K562 (cell line): Measurements from ENCODE around the gene EEFSEC.

ENCODE experiments used
- CBX3 ChIP-seq, 2 experiments: IDR thresholded peaks; 1 replicate in 1 of 2; 2 replicates in 1 of 2; pipeline ENCODE4 v1.6.1; 2012; ENCODE audit warnings: inconsistent platforms in 2 of 2, low read length in 2 of 2, borderline replicate concordance in 1 of 2, control low read depth in 1 of 2
- EGR1 ChIP-seq: fragments of 450-650 bp; conservative IDR thresholded peaks from 2 replicates; pipeline ENCODE4 v1.6.1; 2017; ENCODE audit warnings: mild to moderate bottlenecking
- KDM1A ChIP-seq, 2 experiments: fragments of 450-650 bp; IDR thresholded peaks; 2 replicates each; pipeline ENCODE4 v1.6.1; 2016; ENCODE audit warnings: mild to moderate bottlenecking in 2 of 2
- NR2C1 ChIP-seq, 2 experiments: fragments of 450-650 bp; IDR thresholded peaks; 2 replicates each; pipeline ENCODE4 v1.6.1; 2017; ENCODE audit warnings: mild to moderate bottlenecking in 2 of 2, antibody characterized with exemption in 1 of 2, inconsistent platforms in 1 of 2, missing compliant biosample characterization in 1 of 2, missing genetic modification characterization in 1 of 2
- POLR2AphosphoS5 ChIP-seq: IDR thresholded peaks from 2 replicates; pipeline ENCODE4 v1.6.1; 2011; ENCODE audit warnings: mild to moderate bottlenecking, low read depth, low read length, moderate library complexity; ENCODE audit not compliant: control insufficient read depth, insufficient read depth
- SREBF1 ChIP-seq: fragments of 150-350 bp; IDR thresholded peaks from 2 replicates; pipeline ENCODE4 v1.6.1; 2014; ENCODE audit warnings: antibody characterized with exemption, low read depth, low read length, borderline replicate concordance
- TCF7 ChIP-seq: sonication (generic); IDR thresholded peaks from 2 replicates; pipeline ENCODE4 v1.6.1; 2016; ENCODE audit warnings: antibody characterized with exemption, borderline replicate concordance
- ZC3H11A ChIP-seq: IDR thresholded peaks from 2 replicates; pipeline ENCODE4 v1.6.1; 2012; ENCODE audit warnings: low read depth, low read length, improper control_type of control experiment
- ZNF12 ChIP-seq: sonication (generic); formaldehyde crosslinking; IDR thresholded peaks from 2 replicates; pipeline ENCODE4 v1.4.0; 2020; ENCODE audit warnings: mild to moderate bottlenecking, missing genetic modification reagents
- TF ChIP-seq, protein P1 (sequence below): sonication (generic); formaldehyde crosslinking; IDR thresholded peaks from 2 replicates; pipeline ENCODE4 v1.8.0; 2022; ENCODE audit warnings: mild to moderate bottlenecking, missing genetic modification reagents
- TF ChIP-seq, protein P2 (sequence below), 3 experiments: IDR thresholded peaks in 2 of 3; conservative IDR thresholded peaks in 1 of 3; 2 replicates each; pipeline ENCODE4 v1.5.1; 2011 to 2012; ENCODE audit warnings: low read length in 3 of 3, mild to moderate bottlenecking in 3 of 3, control low read depth in 2 of 3, improper control_type of control experiment in 1 of 3, inconsistent platforms in 1 of 3, low read depth in 1 of 3, mixed read lengths in 1 of 3, moderate library complexity in 1 of 3; ENCODE audit not compliant: insufficient read depth in 2 of 3
- TF ChIP-seq, protein P3 (sequence below): sonication (generic); formaldehyde crosslinking; IDR thresholded peaks from 2 replicates; pipeline ENCODE4 v1.8.1; 2023; ENCODE audit warnings: mild to moderate bottlenecking, missing genetic modification reagents
- TF ChIP-seq, protein P4 (sequence below): IDR thresholded peaks from 2 replicates; pipeline ENCODE4 v1.6.1; 2011; ENCODE audit not compliant: insufficient read length; ENCODE audit errors: extremely low read depth
- TF ChIP-seq, protein P5 (sequence below): fragments of 250-450 bp; sonication (Bioruptor Pico); IDR thresholded peaks from 2 replicates; pipeline ENCODE4 v1.4.0; 2020; ENCODE audit warnings: mild to moderate bottlenecking, moderate library complexity

DNA sequence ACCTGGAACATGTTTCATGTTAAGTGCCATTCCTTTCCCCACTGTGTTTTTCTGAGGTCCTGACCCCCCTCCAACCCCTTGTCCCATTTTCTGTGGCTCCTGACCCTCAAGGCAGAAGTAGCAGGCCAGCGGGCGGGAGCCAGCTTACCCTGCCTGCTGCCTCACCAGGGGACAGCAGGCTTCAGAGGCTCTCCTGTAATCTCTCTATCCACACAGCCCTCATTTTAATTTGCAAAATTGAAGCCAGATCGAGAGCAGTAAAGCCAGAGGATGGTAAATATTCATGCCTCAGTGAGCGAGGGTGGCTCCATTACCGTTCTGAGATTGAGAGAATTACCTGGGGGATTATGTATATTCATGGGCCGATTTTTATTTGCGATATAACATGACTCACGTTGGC lies 165.8 kb downstream of the EEFSEC start:
- TF ChIP-seq KDM1A (IDR thresholded peaks at IDR 0.05) (no peak), ZNF12 (no peak), TCF7 (no peak), POLR2AphosphoS5 (no peak), EGR1 (no peak), NR2C1 (IDR thresholded peaks at IDR 0.05) (no peak), NR2C1 (tag; IDR thresholded peaks at IDR 0.05) (no peak), CBX3 (IDR thresholded peaks at IDR 0.05; ENCODE audit: borderline replicate concordance in 1 of 2, low read length in 2 of 2) (no peak), SREBF1 (no peak), ZC3H11A (no peak)
- TF ChIP-seq, protein P1, sequence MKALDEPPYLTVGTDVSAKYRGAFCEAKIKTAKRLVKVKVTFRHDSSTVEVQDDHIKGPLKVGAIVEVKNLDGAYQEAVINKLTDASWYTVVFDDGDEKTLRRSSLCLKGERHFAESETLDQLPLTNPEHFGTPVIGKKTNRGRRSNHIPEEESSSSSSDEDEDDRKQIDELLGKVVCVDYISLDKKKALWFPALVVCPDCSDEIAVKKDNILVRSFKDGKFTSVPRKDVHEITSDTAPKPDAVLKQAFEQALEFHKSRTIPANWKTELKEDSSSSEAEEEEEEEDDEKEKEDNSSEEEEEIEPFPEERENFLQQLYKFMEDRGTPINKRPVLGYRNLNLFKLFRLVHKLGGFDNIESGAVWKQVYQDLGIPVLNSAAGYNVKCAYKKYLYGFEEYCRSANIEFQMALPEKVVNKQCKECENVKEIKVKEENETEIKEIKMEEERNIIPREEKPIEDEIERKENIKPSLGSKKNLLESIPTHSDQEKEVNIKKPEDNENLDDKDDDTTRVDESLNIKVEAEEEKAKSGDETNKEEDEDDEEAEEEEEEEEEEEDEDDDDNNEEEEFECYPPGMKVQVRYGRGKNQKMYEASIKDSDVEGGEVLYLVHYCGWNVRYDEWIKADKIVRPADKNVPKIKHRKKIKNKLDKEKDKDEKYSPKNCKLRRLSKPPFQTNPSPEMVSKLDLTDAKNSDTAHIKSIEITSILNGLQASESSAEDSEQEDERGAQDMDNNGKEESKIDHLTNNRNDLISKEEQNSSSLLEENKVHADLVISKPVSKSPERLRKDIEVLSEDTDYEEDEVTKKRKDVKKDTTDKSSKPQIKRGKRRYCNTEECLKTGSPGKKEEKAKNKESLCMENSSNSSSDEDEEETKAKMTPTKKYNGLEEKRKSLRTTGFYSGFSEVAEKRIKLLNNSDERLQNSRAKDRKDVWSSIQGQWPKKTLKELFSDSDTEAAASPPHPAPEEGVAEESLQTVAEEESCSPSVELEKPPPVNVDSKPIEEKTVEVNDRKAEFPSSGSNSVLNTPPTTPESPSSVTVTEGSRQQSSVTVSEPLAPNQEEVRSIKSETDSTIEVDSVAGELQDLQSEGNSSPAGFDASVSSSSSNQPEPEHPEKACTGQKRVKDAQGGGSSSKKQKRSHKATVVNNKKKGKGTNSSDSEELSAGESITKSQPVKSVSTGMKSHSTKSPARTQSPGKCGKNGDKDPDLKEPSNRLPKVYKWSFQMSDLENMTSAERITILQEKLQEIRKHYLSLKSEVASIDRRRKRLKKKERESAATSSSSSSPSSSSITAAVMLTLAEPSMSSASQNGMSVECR, result no peak
- TF ChIP-seq, protein P2, sequence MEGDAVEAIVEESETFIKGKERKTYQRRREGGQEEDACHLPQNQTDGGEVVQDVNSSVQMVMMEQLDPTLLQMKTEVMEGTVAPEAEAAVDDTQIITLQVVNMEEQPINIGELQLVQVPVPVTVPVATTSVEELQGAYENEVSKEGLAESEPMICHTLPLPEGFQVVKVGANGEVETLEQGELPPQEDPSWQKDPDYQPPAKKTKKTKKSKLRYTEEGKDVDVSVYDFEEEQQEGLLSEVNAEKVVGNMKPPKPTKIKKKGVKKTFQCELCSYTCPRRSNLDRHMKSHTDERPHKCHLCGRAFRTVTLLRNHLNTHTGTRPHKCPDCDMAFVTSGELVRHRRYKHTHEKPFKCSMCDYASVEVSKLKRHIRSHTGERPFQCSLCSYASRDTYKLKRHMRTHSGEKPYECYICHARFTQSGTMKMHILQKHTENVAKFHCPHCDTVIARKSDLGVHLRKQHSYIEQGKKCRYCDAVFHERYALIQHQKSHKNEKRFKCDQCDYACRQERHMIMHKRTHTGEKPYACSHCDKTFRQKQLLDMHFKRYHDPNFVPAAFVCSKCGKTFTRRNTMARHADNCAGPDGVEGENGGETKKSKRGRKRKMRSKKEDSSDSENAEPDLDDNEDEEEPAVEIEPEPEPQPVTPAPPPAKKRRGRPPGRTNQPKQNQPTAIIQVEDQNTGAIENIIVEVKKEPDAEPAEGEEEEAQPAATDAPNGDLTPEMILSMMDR (IDR thresholded peaks at IDR 0.05 in 2 of 3, conservative IDR thresholded peaks at IDR 0.05 in 1 of 3; ENCODE audit: insufficient read depth in 2 of 3, low read depth in 1 of 3, low read length in 3 of 3), result no peak
- TF ChIP-seq, protein P3, sequence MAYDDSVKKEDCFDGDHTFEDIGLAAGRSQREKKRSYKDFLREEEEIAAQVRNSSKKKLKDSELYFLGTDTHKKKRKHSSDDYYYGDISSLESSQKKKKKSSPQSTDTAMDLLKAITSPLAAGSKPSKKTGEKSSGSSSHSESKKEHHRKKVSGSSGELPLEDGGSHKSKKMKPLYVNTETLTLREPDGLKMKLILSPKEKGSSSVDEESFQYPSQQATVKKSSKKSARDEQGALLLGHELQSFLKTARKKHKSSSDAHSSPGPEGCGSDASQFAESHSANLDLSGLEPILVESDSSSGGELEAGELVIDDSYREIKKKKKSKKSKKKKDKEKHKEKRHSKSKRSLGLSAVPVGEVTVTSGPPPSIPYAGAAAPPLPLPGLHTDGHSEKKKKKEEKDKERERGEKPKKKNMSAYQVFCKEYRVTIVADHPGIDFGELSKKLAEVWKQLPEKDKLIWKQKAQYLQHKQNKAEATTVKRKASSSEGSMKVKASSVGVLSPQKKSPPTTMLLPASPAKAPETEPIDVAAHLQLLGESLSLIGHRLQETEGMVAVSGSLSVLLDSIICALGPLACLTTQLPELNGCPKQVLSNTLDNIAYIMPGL (CRISPR knock-in tag), result no peak
- TF ChIP-seq, protein P4, sequence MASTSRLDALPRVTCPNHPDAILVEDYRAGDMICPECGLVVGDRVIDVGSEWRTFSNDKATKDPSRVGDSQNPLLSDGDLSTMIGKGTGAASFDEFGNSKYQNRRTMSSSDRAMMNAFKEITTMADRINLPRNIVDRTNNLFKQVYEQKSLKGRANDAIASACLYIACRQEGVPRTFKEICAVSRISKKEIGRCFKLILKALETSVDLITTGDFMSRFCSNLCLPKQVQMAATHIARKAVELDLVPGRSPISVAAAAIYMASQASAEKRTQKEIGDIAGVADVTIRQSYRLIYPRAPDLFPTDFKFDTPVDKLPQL, result no peak
- TF ChIP-seq, protein P5, sequence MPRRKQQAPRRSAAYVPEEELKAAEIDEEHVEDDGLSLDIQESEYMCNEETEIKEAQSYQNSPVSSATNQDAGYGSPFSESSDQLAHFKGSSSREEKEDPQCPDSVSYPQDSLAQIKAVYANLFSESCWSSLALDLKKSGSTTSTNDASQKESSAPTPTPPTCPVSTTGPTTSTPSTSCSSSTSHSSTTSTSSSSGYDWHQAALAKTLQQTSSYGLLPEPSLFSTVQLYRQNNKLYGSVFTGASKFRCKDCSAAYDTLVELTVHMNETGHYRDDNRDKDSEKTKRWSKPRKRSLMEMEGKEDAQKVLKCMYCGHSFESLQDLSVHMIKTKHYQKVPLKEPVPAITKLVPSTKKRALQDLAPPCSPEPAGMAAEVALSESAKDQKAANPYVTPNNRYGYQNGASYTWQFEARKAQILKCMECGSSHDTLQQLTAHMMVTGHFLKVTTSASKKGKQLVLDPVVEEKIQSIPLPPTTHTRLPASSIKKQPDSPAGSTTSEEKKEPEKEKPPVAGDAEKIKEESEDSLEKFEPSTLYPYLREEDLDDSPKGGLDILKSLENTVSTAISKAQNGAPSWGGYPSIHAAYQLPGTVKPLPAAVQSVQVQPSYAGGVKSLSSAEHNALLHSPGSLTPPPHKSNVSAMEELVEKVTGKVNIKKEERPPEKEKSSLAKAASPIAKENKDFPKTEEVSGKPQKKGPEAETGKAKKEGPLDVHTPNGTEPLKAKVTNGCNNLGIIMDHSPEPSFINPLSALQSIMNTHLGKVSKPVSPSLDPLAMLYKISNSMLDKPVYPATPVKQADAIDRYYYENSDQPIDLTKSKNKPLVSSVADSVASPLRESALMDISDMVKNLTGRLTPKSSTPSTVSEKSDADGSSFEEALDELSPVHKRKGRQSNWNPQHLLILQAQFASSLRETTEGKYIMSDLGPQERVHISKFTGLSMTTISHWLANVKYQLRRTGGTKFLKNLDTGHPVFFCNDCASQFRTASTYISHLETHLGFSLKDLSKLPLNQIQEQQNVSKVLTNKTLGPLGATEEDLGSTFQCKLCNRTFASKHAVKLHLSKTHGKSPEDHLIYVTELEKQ (CRISPR knock-in tag), result no peak
